ENCODE data around the gene MRPL32.

MRPL32 gene

GRCh38 chr7:42928754-42929153 lies 3.4 kb upstream of the MRPL32 start:
- no peak for DNase-seq

GRCh38 chr7:42929449-42929848 lies 2.7 kb upstream of the MRPL32 start:
- no peak for DNase-seq

- DNase-seq = no peak
Measured at GRCh38 chr7:42930889-42931288, 1.3 kb upstream of the MRPL32 start.

- peak; percentile 10 to 18 for DNase-seq
Measured at GRCh38 chr7:42931447-42931833, 736 bp upstream of the MRPL32 start.

- DNase-seq = peak in 1 of 2 donors; percentile 6
Measured at GRCh38 chr7:42932811-42933591, 825 bp downstream of the MRPL32 start.

- no peak for DNase-seq
Measured at GRCh38 chr7:42934291-42934690, 2.1 kb downstream of the MRPL32 start.

GRCh38 chr7:42935861-42936260 lies 3.7 kb downstream of the MRPL32 start:
- DNase-seq = no peak

GRCh38 chr7:42939457-42940240 lies 7.5 kb downstream of the MRPL32 start:
- DNase-seq = no peak

- DNase-seq = peak; percentile 67 to 77
Measured at GRCh38 chr7:42940985-42941847, 9.0 kb downstream of the MRPL32 start.

- no peak for DNase-seq
Measured at GRCh38 chr7:42945821-42946626, 13.8 kb downstream of the MRPL32 start.

- DNase-seq = no peak
Measured at GRCh38 chr7:42946627-42946950, 14.4 kb downstream of the MRPL32 start.

- DNase-seq = no peak
Measured at GRCh38 chr7:42947521-42947920, 15.3 kb downstream of the MRPL32 start.

- DNase-seq = no peak
Measured at GRCh38 chr7:42950417-42950816, 18.2 kb downstream of the MRPL32 start.

- no peak for DNase-seq
Measured at GRCh38 chr7:42952328-42952727, 20.2 kb downstream of the MRPL32 start.

GRCh38 chr7:42953994-42954393 lies 21.8 kb downstream of the MRPL32 start:
- DNase-seq = no peak

- DNase-seq = no peak
Measured at GRCh38 chr7:42956062-42956461, 23.9 kb downstream of the MRPL32 start.

GRCh38 chr7:42959549-42959948 lies 27.4 kb downstream of the MRPL32 start:
- no peak for DNase-seq

GRCh38 chr7:42960762-42961161 lies 28.6 kb downstream of the MRPL32 start:
- no peak for DNase-seq

- no peak for DNase-seq
Measured at GRCh38 chr7:42961170-42961569, 29.0 kb downstream of the MRPL32 start.

GRCh38 chr7:42964293-42964692 lies 32.1 kb downstream of the MRPL32 start:
- DNase-seq = no peak

- DNase-seq = no peak
Measured at GRCh38 chr7:42964849-42965805, 33.0 kb downstream of the MRPL32 start.
